ENCODE data around the gene ELL2.
A peak's percentile ranks its signal among the peaks of the same experiment; 100 is the strongest.

Gene ELL2

GRCh38 chr5:95954716-95955115, 6.9 kb downstream of the ELL2 start:
- peaks cover 0 to 15% (median 8%) of the 10 kb centered on the region in 11 experiments; a peak in 15 of 22 replicates for H3K27me3 ChIP-seq
- peaks cover 0 to 72% (median 37%) of the 10 kb centered on the region in 10 experiments; a peak in 15 of 20 replicates for H3K4me1 ChIP-seq
- peaks cover 0 to 37% (median 14%) of the 10 kb centered on the region in 11 experiments; a peak in 11 of 22 replicates for H3K36me3 ChIP-seq
- H3K4me2 ChIP-seq, result peak overlapping the region in 7 of 11 experiments; percentile 46 to 98 (median 57); a peak in 9 of 22 replicates
- peaks cover 38 to 98% (median 90%) of the 10 kb centered on the region in 11 experiments for H4K20me1 ChIP-seq
- H3K9me3 ChIP-seq (replicated peaks in 1 of 11), result peaks cover 0 to 3% (median 0%) of the 10 kb centered on the region in 11 experiments; a peak in 1 of 22 replicates
- no peak for TF ChIP-seq Cebpa-rat (IDR thresholded peaks at IDR 0.05)
- no peak overlapping the region for H3K27ac ChIP-seq
- H3K9ac ChIP-seq, result no peak overlapping the region
- no peak overlapping the region for H3K4me3 ChIP-seq

GRCh38 chr5:95953021-95953702, 8.5 kb downstream of the ELL2 start:
- Histone ChIP-seq H3K4me1 (peaks cover 0 to 58% (median 21%) of the 10 kb centered on the region in 10 experiments; a peak in 15 of 20 replicates), H3K27ac (no peak overlapping the region), H3K9ac (no peak overlapping the region), H3K9me3 (replicated peaks in 1 of 11) (peaks cover 0 to 8% (median 1%) of the 10 kb centered on the region in 11 experiments; a peak in 5 of 22 replicates), H3K4me3 (no peak overlapping the region), H3K27me3 (no peaks in the 10 kb centered on the region), H3K36me3 (peaks cover 0 to 29% (median 9%) of the 10 kb centered on the region in 11 experiments; a peak in 11 of 22 replicates), H4K20me1 (peaks cover 22 to 98% (median 83%) of the 10 kb centered on the region in 11 experiments; a peak in 20 of 22 replicates), H3K4me2 (no peak overlapping the region)
- no peak for TF ChIP-seq Cebpa-rat (IDR thresholded peaks at IDR 0.05)

GRCh38 chr5:95951916-95952315, 9.7 kb downstream of the ELL2 start:
- no peak overlapping the region for H3K27ac ChIP-seq
- peaks cover 0 to 46% (median 17%) of the 10 kb centered on the region in 10 experiments; a peak in 15 of 20 replicates for H3K4me1 ChIP-seq
- H3K27me3 ChIP-seq, result no peaks in the 10 kb centered on the region
- H3K36me3 ChIP-seq, result peaks cover 0 to 39% (median 7%) of the 10 kb centered on the region in 11 experiments; a peak in 10 of 22 replicates
- peaks cover 17 to 98% (median 79%) of the 10 kb centered on the region in 11 experiments; a peak in 16 of 22 replicates for H4K20me1 ChIP-seq
- peak overlapping the region in 2 of 11 experiments; percentile 11 to 37; a peak in 1 of 22 replicates for H3K4me2 ChIP-seq
- peaks cover 0 to 12% (median 4%) of the 10 kb centered on the region in 11 experiments; a peak in 5 of 22 replicates for H3K9me3 ChIP-seq (replicated peaks in 1 of 11)
- no peak overlapping the region for H3K4me3 ChIP-seq
- TF ChIP-seq Cebpa-rat (IDR thresholded peaks at IDR 0.05), result no peak
- H3K9ac ChIP-seq, result no peak overlapping the region

GRCh38 chr5:95949810-95950209, 11.8 kb downstream of the ELL2 start:
- no peak overlapping the region for H3K9ac ChIP-seq
- peaks cover 0 to 60% (median 7%) of the 10 kb centered on the region in 11 experiments; a peak in 10 of 22 replicates for H3K36me3 ChIP-seq
- H3K27ac ChIP-seq, result no peak overlapping the region
- H4K20me1 ChIP-seq, result peaks cover 10 to 98% (median 79%) of the 10 kb centered on the region in 11 experiments; a peak in 20 of 22 replicates
- H3K4me2 ChIP-seq, result no peak overlapping the region
- H3K9me3 ChIP-seq (replicated peaks in 1 of 11), result peaks cover 0 to 12% (median 4%) of the 10 kb centered on the region in 11 experiments; a peak in 5 of 22 replicates
- no peak for TF ChIP-seq Cebpa-rat (IDR thresholded peaks at IDR 0.05)
- no peak overlapping the region for H3K4me3 ChIP-seq
- H3K4me1 ChIP-seq, result peaks cover 0 to 32% (median 0%) of the 10 kb centered on the region in 10 experiments; a peak in 8 of 20 replicates
- no peaks in the 10 kb centered on the region for H3K27me3 ChIP-seq

GRCh38 chr5:95948631-95949030, 13.0 kb downstream of the ELL2 start:
- no peak for TF ChIP-seq Cebpa-rat (IDR thresholded peaks at IDR 0.05)
- H3K36me3 ChIP-seq, result peaks cover 0 to 61% (median 7%) of the 10 kb centered on the region in 11 experiments; a peak in 10 of 22 replicates
- H3K4me1 ChIP-seq, result peaks cover 0 to 34% (median 0%) of the 10 kb centered on the region in 10 experiments; a peak in 3 of 20 replicates
- H3K27me3 ChIP-seq, result no peaks in the 10 kb centered on the region
- H3K9ac ChIP-seq, result no peak overlapping the region
- H3K4me3 ChIP-seq, result no peak overlapping the region
- no peak overlapping the region for H3K4me2 ChIP-seq
- H3K9me3 ChIP-seq (replicated peaks in 1 of 11), result peaks cover 0 to 12% (median 4%) of the 10 kb centered on the region in 11 experiments; a peak in 5 of 22 replicates
- no peak overlapping the region for H3K27ac ChIP-seq
- H4K20me1 ChIP-seq, result peaks cover 9 to 98% (median 73%) of the 10 kb centered on the region in 11 experiments; a peak in 18 of 22 replicates

- H3K9me3 ChIP-seq (replicated peaks in 1 of 11), result peaks cover 0 to 12% (median 4%) of the 10 kb centered on the region in 11 experiments; a peak in 5 of 22 replicates
- no peak overlapping the region for H3K4me3 ChIP-seq
- H3K9ac ChIP-seq, result no peak overlapping the region
- H3K36me3 ChIP-seq, result peaks cover 0 to 54% (median 1%) of the 10 kb centered on the region in 11 experiments; a peak in 9 of 22 replicates
- peaks cover 0 to 30% (median 0%) of the 10 kb centered on the region in 10 experiments; a peak in 4 of 20 replicates for H3K4me1 ChIP-seq
- no peak overlapping the region for H3K27ac ChIP-seq
- no peaks in the 10 kb centered on the region for H3K27me3 ChIP-seq
- H4K20me1 ChIP-seq, result peaks cover 9 to 98% (median 57%) of the 10 kb centered on the region in 11 experiments; a peak in 18 of 22 replicates
- 0 out of 22 replicates have a peak overlapping the region, but pooled peaks of 1 of the 11 experiments have one; percentile 11 for H3K4me2 ChIP-seq
- TF ChIP-seq Cebpa-rat (IDR thresholded peaks at IDR 0.05), result no peak
Measured at GRCh38 chr5:95946451-95946850, 15.2 kb downstream of the ELL2 start.

GRCh38 chr5:95942968-95943367, 18.7 kb downstream of the ELL2 start:
- Histone ChIP-seq H3K4me3 (no peak overlapping the region), H3K27me3 (no peaks in the 10 kb centered on the region), H4K20me1 (peaks cover 9 to 100% (median 67%) of the 10 kb centered on the region in 11 experiments; a peak in 18 of 22 replicates), H3K9ac (no peak overlapping the region), H3K36me3 (peaks cover 0 to 76% (median 10%) of the 10 kb centered on the region in 11 experiments; a peak in 13 of 22 replicates), H3K4me2 (no peak overlapping the region), H3K27ac (no peak overlapping the region), H3K9me3 (replicated peaks in 1 of 11) (peaks cover 0 to 5% (median under 1%) of the 10 kb centered on the region in 11 experiments; a peak in 4 of 22 replicates), H3K4me1 (peaks cover 0 to 19% (median 0%) of the 10 kb centered on the region in 10 experiments; a peak in 3 of 20 replicates)
- no peak for TF ChIP-seq Cebpa-rat (IDR thresholded peaks at IDR 0.05)

- no peak overlapping the region for H3K9ac ChIP-seq
- peaks cover 9 to 100% (median 71%) of the 10 kb centered on the region in 11 experiments; a peak in 18 of 22 replicates for H4K20me1 ChIP-seq
- no peak overlapping the region for H3K27ac ChIP-seq
- H3K36me3 ChIP-seq, result peaks cover 0 to 78% (median 10%) of the 10 kb centered on the region in 11 experiments; a peak in 13 of 22 replicates
- H3K9me3 ChIP-seq (replicated peaks in 1 of 11), result peaks cover 0 to 3% (median 0%) of the 10 kb centered on the region in 11 experiments; a peak in 1 of 22 replicates
- no peak for TF ChIP-seq Cebpa-rat (IDR thresholded peaks at IDR 0.05)
- no peak overlapping the region for H3K4me3 ChIP-seq
- H3K27me3 ChIP-seq, result no peaks in the 10 kb centered on the region
- no peak overlapping the region for H3K4me2 ChIP-seq
- H3K4me1 ChIP-seq, result peaks cover 0 to 19% (median 0%) of the 10 kb centered on the region in 10 experiments; a peak in 3 of 20 replicates
Measured at GRCh38 chr5:95942414-95942813, 19.2 kb downstream of the ELL2 start.
